Upper lobe of left lung (tissue), 6 donors: ENCODE data around the gene ITGA5. TPM values are rescaled to one million over a fixed set of nuclear protein-coding genes. Genes with fewer than 3 reads are reported as not detected.

Experiments
- ATAC-seq, 2 donors: fragments of 200-7000 bp; cut with Tn5 transposase; one replicate each; pipeline ENCODE4 v1.9.1; 2022; ENCODE audit warnings: mild to moderate bottlenecking in 2 of 2, moderate library complexity in 2 of 2; ENCODE audit not compliant: low FRiP score in 2 of 2
- DNase-seq, 2 donors: peaks; one replicate each; pipeline ENCODE4 v3.0.0-alpha.2; 2019 to 2020
- H3K27ac ChIP-seq, 4 donors: fragments of 200-600 bp; sonication (generic); one replicate each; pipeline ENCODE4 v1.5.1; 2016 to 2019
- H3K27me3 ChIP-seq, 4 donors: fragments of 200-600 bp; sonication (generic); one replicate each; pipeline ENCODE4 v1.5.1; 2017 to 2019
- H3K36me3 ChIP-seq, 4 donors: fragments of 200-600 bp; sonication (generic); one replicate each; pipeline ENCODE4 v1.5.1; 2016 to 2019
- H3K4me1 ChIP-seq, 4 donors: fragments of 200-600 bp; sonication (generic); one replicate each; pipeline ENCODE4 v1.5.1; 2018 to 2019
- H3K4me3 ChIP-seq, 4 donors: fragments of 200-600 bp; sonication (generic); one replicate each; pipeline ENCODE4 v1.5.1; 2017 to 2019; ENCODE audit warnings: mild to moderate bottlenecking in 2 of 4, moderate library complexity in 1 of 4
- H3K9me3 ChIP-seq, 4 donors: fragments of 200-600 bp; sonication (generic); one replicate each; pipeline ENCODE4 v1.5.1; 2018 to 2019
- CTCF ChIP-seq, 6 experiments: fragments of 450-650 bp in 4 of 6; fragments of 200-600 bp in 2 of 6; sonication (generic) in 2 of 6; IDR thresholded peaks; one replicate each; pipeline ENCODE4 v1.5.1; 2016 to 2019; ENCODE audit warnings: antibody characterized with exemption in 6 of 6
- EP300 ChIP-seq, 4 donors: sonication (generic); formaldehyde crosslinking; IDR thresholded peaks; one replicate each; pipeline ENCODE4 v1.5.1; 2017; ENCODE audit warnings: antibody characterized with exemption in 4 of 4, control low read depth in 2 of 4
- POLR2A ChIP-seq, 4 donors: fragments of 450-650 bp; IDR thresholded peaks; one replicate each; pipeline ENCODE4 v1.5.1; 2016 to 2017; ENCODE audit warnings: antibody characterized with exemption in 4 of 4, mild to moderate bottlenecking in 2 of 4
- POLR2AphosphoS5 ChIP-seq, 2 donors: sonication (generic); formaldehyde crosslinking; IDR thresholded peaks; one replicate each; pipeline ENCODE4 v1.5.1; 2017; ENCODE audit warnings: antibody characterized with exemption in 2 of 2
- WGBS, 2 donors: methylation state at CpG; one replicate each; pipeline ENCODE4 v1.1.5; 2017 to 2018; 5-methylcytosine and 5-hydroxymethylcytosine counted together
- total RNA-seq, 6 donors: library from RNA; depleted of rRNA in 4 of 6; stranded (reverse); fragments of >200 nt in 4 of 6; gene quantifications; one replicate each; pipeline versions ENCODE4 v1.1.0 to v1.2.1, GENCODE V29; 2016 to 2021
- donor health status: DM: no; HTN: no; CAD: no; lungs with moderate emphysema.
- donor health status: DM: no; HTN: yes; CAD: no; lungs with severe emphysema.

Gene ITGA5
- total RNA-seq, 6 donors from 2014 or later, result 48.3 to 146 (median 92.6) TPM

- peak overlapping the region in 3 of 4 donors; percentile 21 to 50 (median 45) for H3K27ac ChIP-seq
- H3K9me3 ChIP-seq, result no peaks in the 10 kb centered on the region
- TF ChIP-seq EP300 (IDR thresholded peaks at IDR 0.05) (no peak), CTCF (IDR thresholded peaks at IDR 0.05) (peak; percentile 76 to 97 (median 84))
- ATAC-seq (peak in 1 of 2 donors; percentile 57), DNase-seq (no peak)
- H3K4me3 ChIP-seq, result no peak overlapping the region
- peaks cover 0 to 5% (median 4%) of the 10 kb centered on the region in 4 donors for H3K4me1 ChIP-seq
- WGBS, 2 donors, result 57 to 73% methylated on average over 8 to 10 of the region's 11 CpGs
- peaks cover 21 to 99% (median 87%) of the 10 kb centered on the region in 4 donors for H3K36me3 ChIP-seq
- no peaks in the 10 kb centered on the region for H3K27me3 ChIP-seq
Observed at GRCh38 chr12:54404061-54405004, 14.7 kb downstream of the ITGA5 start.

- Histone ChIP-seq H3K9me3 (no peaks in the 10 kb centered on the region), H3K27ac (peak overlapping the region in 2 of 4 donors; percentile 6 to 25), H3K36me3 (peaks cover 18 to 100% (median 89%) of the 10 kb centered on the region in 4 donors), H3K4me1 (no peaks in the 10 kb centered on the region), H3K27me3 (no peaks in the 10 kb centered on the region), H3K4me3 (no peak overlapping the region)
- ATAC-seq (no peak), DNase-seq (no peak)
- no peak for TF ChIP-seq POLR2A (IDR thresholded peaks at IDR 0.05)
- no peak for TF ChIP-seq CTCF (IDR thresholded peaks at IDR 0.05)
- no peak for TF ChIP-seq EP300 (IDR thresholded peaks at IDR 0.05)
- no peak for TF ChIP-seq POLR2AphosphoS5 (IDR thresholded peaks at IDR 0.05)
- WGBS, 2 donors, result 91 to 100% methylated on average over 2 of the region's 2 CpGs
Observed at GRCh38 chr12:54401119-54401518, 17.9 kb downstream of the ITGA5 start.

DNA sequence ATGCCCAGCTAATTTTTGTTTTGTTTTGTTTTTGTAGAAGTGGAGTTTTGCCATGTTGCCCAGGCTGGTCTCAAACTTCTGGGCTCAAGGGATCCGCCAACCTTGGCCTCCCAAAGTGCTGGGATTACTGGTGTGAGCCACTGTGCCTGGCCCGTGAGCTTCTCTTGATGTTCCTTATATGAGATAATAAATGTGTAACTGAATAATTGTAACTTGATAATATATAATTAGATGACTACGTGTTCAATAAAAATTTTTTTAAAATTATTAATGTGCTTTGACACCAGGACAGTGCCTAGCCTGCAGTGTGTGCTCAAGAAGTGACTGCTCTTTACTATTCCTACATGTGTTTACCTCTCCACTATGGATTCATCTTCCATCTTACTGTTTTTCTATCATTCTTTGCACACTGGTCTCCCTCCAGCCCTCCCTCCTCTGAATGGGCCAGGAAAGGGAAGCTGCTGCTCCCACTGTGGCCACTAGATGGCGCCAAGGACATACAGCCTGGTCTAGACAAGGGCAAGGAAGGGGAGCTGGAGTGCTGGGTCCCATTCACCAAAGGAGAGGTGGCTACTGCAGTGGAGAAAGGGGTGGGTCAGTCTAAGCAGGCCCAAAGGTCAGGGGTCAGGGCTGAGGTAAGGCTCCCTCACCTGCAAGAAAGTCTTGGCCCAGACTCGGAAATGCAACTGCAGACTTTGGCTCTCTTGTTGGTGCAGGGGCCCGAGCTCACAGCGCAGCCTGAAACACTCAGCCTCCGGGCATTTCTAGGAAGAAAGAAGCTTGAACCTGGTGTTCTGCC is 19.9 kb downstream of the ITGA5 start:
- no peak overlapping the region for H3K4me3 ChIP-seq
- peaks cover 15 to 100% (median 85%) of the 10 kb centered on the region in 4 donors for H3K36me3 ChIP-seq
- WGBS, 2 donors, result 65 to 71% methylated on average over 4 to 8 of the region's 8 CpGs
- ATAC-seq (peak; percentile 90 to 92), DNase-seq (peak in 1 of 2 donors; percentile 84)
- H3K4me1 ChIP-seq, result peaks cover 0 to 2% (median 0%) of the 10 kb centered on the region in 4 donors
- H3K27ac ChIP-seq, result peak overlapping the region in 1 of 4 donors; percentile 25
- no peaks in the 10 kb centered on the region for H3K9me3 ChIP-seq
- TF ChIP-seq EP300 (IDR thresholded peaks at IDR 0.05), result no peak
- peak in 1 of 4 donors; percentile 8 for TF ChIP-seq POLR2A (IDR thresholded peaks at IDR 0.05)
- TF ChIP-seq CTCF (IDR thresholded peaks at IDR 0.05), result peak; percentile 92 to 99 (median 94)
- TF ChIP-seq POLR2AphosphoS5 (IDR thresholded peaks at IDR 0.05), result no peak
- no peaks in the 10 kb centered on the region for H3K27me3 ChIP-seq

- H3K4me3 ChIP-seq, result no peak overlapping the region
- H3K9me3 ChIP-seq, result no peaks in the 10 kb centered on the region
- no peaks in the 10 kb centered on the region for H3K27me3 ChIP-seq
- no peak overlapping the region for H3K27ac ChIP-seq
- WGBS, 2 donors, result 91 to 94% methylated on average over 2 of the region's 2 CpGs
- H3K4me1 ChIP-seq, result peaks cover 0 to 5% (median 3%) of the 10 kb centered on the region in 4 donors
- no peak for TF ChIP-seq POLR2AphosphoS5 (IDR thresholded peaks at IDR 0.05)
- no peak for TF ChIP-seq EP300 (IDR thresholded peaks at IDR 0.05)
- no peak for TF ChIP-seq CTCF (IDR thresholded peaks at IDR 0.05)
- no peak for TF ChIP-seq POLR2A (IDR thresholded peaks at IDR 0.05)
- H3K36me3 ChIP-seq, result peaks cover 15 to 100% (median 77%) of the 10 kb centered on the region in 4 donors
- ATAC-seq, result no peak
- DNase-seq, result no peak
Observed at GRCh38 chr12:54398218-54398617, 20.8 kb downstream of the ITGA5 start.
